Naive thymus-derived CD4-positive, alpha-beta T cell (primary cell): ENCODE data around the gene ZNF821. TPM values are rescaled to one million over a fixed set of nuclear protein-coding genes. Genes with fewer than 3 reads are reported as not detected.
"Not testable (repeated sequence)": the region's sequence is repeated elsewhere in the genome, so short reads cannot be mapped to it uniquely, and the experiment has no call there.

Source experiments
- ATAC-seq: fragments of 150-1000 bp; cut with Tn5 transposase; 2 replicates; pipeline ENCODE4 v1.10.0; 2021; ENCODE audit warnings: mild to moderate bottlenecking, moderate library complexity
- CTCF ChIA-PET: fragments of 350-600 bp; sonication (Branson Sonifier 250); formaldehyde crosslinking; loops from one replicate; lab custom pipeline; 2021; ENCODE audit warnings: antibody characterized with exemption; lab: Charles Lee
- POLR2A ChIA-PET: fragments of 350-600 bp; sonication (Branson Sonifier 250); formaldehyde crosslinking; loops from one replicate; lab custom pipeline; 2021; ENCODE audit warnings: antibody characterized with exemption, inconsistent platforms; lab: Charles Lee
- DNase-seq, 9 donors: peaks; one replicate each; pipeline versions ENCODE4 v3.0.0 to v3.0.0-alpha.2; 2020 to 2022; ENCODE audit warnings: mixed read lengths in 1 of 9
- H3K27ac ChIP-seq: one replicate; pipeline ENCODE4 v1.7.0; 2013; ENCODE audit warnings: mild to moderate bottlenecking, low read depth, low read length, moderate library complexity
- H3K27me3 ChIP-seq, 2 donors: one replicate each; pipeline ENCODE4 v1.7.0; 2013; ENCODE audit warnings: low read length in 2 of 2, mild to moderate bottlenecking in 2 of 2, moderate library complexity in 2 of 2; ENCODE audit not compliant: control insufficient read depth in 2 of 2, insufficient read depth in 2 of 2
- H3K36me3 ChIP-seq, 3 experiments: 1 replicate in 2 of 3; 2 replicates in 1 of 3; pipeline ENCODE4 v1.7.0; 2013; ENCODE audit warnings: low read length in 3 of 3, mild to moderate bottlenecking in 3 of 3, moderate library complexity in 1 of 3; ENCODE audit not compliant: insufficient read depth in 3 of 3, control insufficient read depth in 2 of 3
- H3K4me1 ChIP-seq, 2 donors: one replicate each; pipeline ENCODE4 v1.7.0; 2013; ENCODE audit warnings: low read length in 2 of 2, mild to moderate bottlenecking in 2 of 2, moderate library complexity in 1 of 2; ENCODE audit not compliant: control insufficient read depth in 2 of 2, insufficient read depth in 2 of 2
- H3K4me3 ChIP-seq: 2 replicates; pipeline ENCODE4 v1.7.0; 2013; ENCODE audit warnings: mild to moderate bottlenecking, low read length
- H3K9me3 ChIP-seq, 3 experiments: 1 replicate in 2 of 3; 2 replicates in 1 of 3; pipeline ENCODE4 v1.7.0; 2013; ENCODE audit warnings: low read length in 3 of 3; ENCODE audit not compliant: control insufficient read depth in 2 of 3
- H3K27ac Mint-ChIP-seq, 9 donors: one replicate each; pipeline ENCODE4 v1.8.0; 2020 to 2022; ENCODE audit warnings: mixed read lengths in 9 of 9, mild to moderate bottlenecking in 8 of 9, moderate library complexity in 5 of 9, inconsistent platforms in 2 of 9
- H3K27me3 Mint-ChIP-seq, 5 donors: one replicate each; pipeline ENCODE4 v1.8.0; 2021 to 2022; ENCODE audit warnings: mixed read lengths in 5 of 5, mild to moderate bottlenecking in 1 of 5
- H3K36me3 Mint-ChIP-seq, 5 donors: one replicate each; pipeline ENCODE4 v1.8.0; 2020 to 2022; ENCODE audit warnings: mixed read lengths in 5 of 5, mild to moderate bottlenecking in 3 of 5, inconsistent platforms in 1 of 5
- H3K4me1 Mint-ChIP-seq, 7 donors: one replicate each; pipeline ENCODE4 v1.8.0; 2020 to 2022; ENCODE audit warnings: mixed read lengths in 7 of 7, mild to moderate bottlenecking in 3 of 7, inconsistent platforms in 1 of 7
- H3K4me3 Mint-ChIP-seq, 10 donors: one replicate each; pipeline ENCODE4 v1.8.0; 2020 to 2022; ENCODE audit warnings: mild to moderate bottlenecking in 10 of 10, mixed read lengths in 10 of 10, moderate library complexity in 6 of 10, inconsistent platforms in 2 of 10
- H3K9me3 Mint-ChIP-seq, 11 donors: one replicate each; pipeline ENCODE4 v1.8.0; 2020 to 2022; ENCODE audit warnings: mixed read lengths in 11 of 11, mild to moderate bottlenecking in 4 of 11, inconsistent platforms in 1 of 11, moderate library complexity in 1 of 11
- intact Hi-C, 2 donors: fragments of 100-400 bp; cut with micrococcal nuclease; formaldehyde crosslinking; loops; one replicate each; pipeline ENCODE4 v1.15.1; 2023
- polyA plus RNA-seq, 2 donors: library from polyadenylated mRNA; unstranded; fragments of 300-500 nt; fragmentation: Illumina TruSeq; gene quantifications; one replicate each; pipeline ENCODE4 v1.2.3, GENCODE V29; 2021
- total RNA-seq, 6 experiments: library from RNA in 5 of 6; stranded (reverse) in 5 of 6; gene quantifications; 1 replicate in 5 of 6; 2 replicates in 1 of 6; pipeline ENCODE4 v1.2.3 and lab custom pipeline; 2021 to 2026

ZNF821 gene
- total and polyA plus RNA-seq, 7 experiments from 2014 or later, result 2.6 to 13.3 (median 7.0) TPM

DNA sequence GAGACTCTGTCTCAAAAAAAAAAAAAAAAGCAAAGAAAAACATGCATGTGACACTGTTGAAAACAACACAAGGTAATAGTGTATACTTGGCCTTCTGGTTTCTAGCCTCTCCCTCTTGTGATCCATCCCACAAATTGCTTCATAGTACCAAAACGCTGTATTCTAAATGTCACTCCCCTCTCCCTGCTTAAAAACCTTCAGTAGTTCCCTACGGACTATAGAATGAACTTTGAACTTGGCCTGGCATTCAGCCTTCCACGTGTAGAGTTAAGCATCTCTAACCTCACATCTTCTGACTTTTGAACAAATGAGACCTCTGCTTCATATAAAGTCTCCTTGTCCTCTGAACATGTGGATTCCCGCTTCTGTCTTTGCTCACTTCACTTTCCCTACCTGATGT lies 5.1 kb downstream of the ZNF821 start:
- peaks cover 32 to 33% of the 10 kb centered on the region in 2 donors for H3K4me1 ChIP-seq
- no peak for DNase-seq
- CTCF ChIA-PET, result interaction anchor here (1.3 to 1.7 kb wide), 2 partner anchors 24 to 32 kb away, joined by 3 to 5 read pairs; no protein-coding TSS in a partner anchor

DNA sequence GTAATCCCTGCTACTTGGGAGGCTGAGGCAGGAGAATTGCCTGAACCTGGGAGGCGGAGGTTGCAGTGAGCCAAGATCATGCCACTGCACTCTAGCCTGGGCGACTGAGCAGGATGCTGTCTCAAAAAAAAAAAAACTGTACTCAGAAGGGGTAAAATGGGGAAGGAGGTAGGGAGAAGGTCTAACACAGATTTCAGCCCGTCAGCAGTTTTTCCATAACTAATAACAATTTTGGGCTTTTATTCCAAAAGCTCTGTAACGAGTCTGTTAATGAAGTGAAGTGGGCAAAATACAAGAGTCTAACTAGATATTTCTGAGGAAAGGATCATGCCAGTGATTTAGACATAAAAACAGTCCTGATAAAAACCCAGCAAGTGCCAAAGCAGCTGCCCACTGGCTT lies 10.8 kb downstream of the ZNF821 start:
- no peaks in the 10 kb centered on the region for H3K9me3 ChIP-seq
- peak overlapping the region; percentile 61 to 83 (median 77) for H3K4me3 Mint-ChIP-seq
- H3K27ac Mint-ChIP-seq, result peak overlapping the region; percentile 86 to 96 (median 91)
- ChIA-PET CTCF (interaction anchor here (0.5 to 1.3 kb wide), 4 partner anchors 9 to 63 kb away, joined by 4 to 9 read pairs (median 5); partner anchors contain the start of gene ZNF821), POLR2A (interaction anchor here (0.7 to 2.5 kb wide), 7 partner anchors 8 to 66 kb away, joined by 3 to 12 read pairs (median 4); no protein-coding TSS in a partner anchor)
- H3K36me3 ChIP-seq, result peaks cover 0 to 23% (median 0%) of the 10 kb centered on the region in 3 experiments
- DNase-seq (no peak), ATAC-seq (no peak)
- H3K36me3 Mint-ChIP-seq, result peaks cover 5 to 22% (median 9%) of the 10 kb centered on the region in 5 donors
- peaks cover 0 to 6% of the 10 kb centered on the region in 2 donors for H3K4me1 ChIP-seq
- no peaks in the 10 kb centered on the region for H3K27me3 Mint-ChIP-seq
- no peaks in the 10 kb centered on the region for H3K27me3 ChIP-seq
- intact Hi-C loops, result loop anchor here (1.0 to 2.0 kb wide), 2 partner anchors 8 to 26 kb away; no protein-coding TSS in a partner anchor
- H3K4me1 Mint-ChIP-seq, result peaks cover 16 to 37% (median 24%) of the 10 kb centered on the region in 7 donors
- H3K27ac ChIP-seq, result peak overlapping the region; percentile 25
- no peak overlapping the region for H3K4me3 ChIP-seq
- no peaks in the 10 kb centered on the region for H3K9me3 Mint-ChIP-seq

More for the DNA sequence above, 5.1 kb downstream of the ZNF821 start:
- Histone ChIP-seq H3K9me3 (no peaks in the 10 kb centered on the region), H3K36me3 (peaks cover 0 to 24% (median 0%) of the 10 kb centered on the region in 3 experiments), H3K27me3 (no peaks in the 10 kb centered on the region), H3K27ac (no peak overlapping the region), H3K4me3 (no peak overlapping the region)
- intact Hi-C loops, result no loop called here
- peak overlapping the region in 2 of 10 donors; percentile 32 to 84 for H3K4me3 Mint-ChIP-seq
- H3K27ac Mint-ChIP-seq, result peak overlapping the region in 3 of 9 donors; percentile 7 to 66 (median 23)
- H3K27me3 Mint-ChIP-seq, result no peaks in the 10 kb centered on the region
- POLR2A ChIA-PET, result interaction anchor here (1.7 to 8.4 kb wide), 2 partner anchors 12 to 69 kb away, joined by 8 to 144 read pairs; partner anchors contain the start of gene AP1G1
- H3K9me3 Mint-ChIP-seq, result no peaks in the 10 kb centered on the region
- no peak for ATAC-seq
- peaks cover 36 to 55% (median 46%) of the 10 kb centered on the region in 7 donors for H3K4me1 Mint-ChIP-seq
- peaks cover 0 to 26% (median 20%) of the 10 kb centered on the region in 5 donors for H3K36me3 Mint-ChIP-seq

DNA sequence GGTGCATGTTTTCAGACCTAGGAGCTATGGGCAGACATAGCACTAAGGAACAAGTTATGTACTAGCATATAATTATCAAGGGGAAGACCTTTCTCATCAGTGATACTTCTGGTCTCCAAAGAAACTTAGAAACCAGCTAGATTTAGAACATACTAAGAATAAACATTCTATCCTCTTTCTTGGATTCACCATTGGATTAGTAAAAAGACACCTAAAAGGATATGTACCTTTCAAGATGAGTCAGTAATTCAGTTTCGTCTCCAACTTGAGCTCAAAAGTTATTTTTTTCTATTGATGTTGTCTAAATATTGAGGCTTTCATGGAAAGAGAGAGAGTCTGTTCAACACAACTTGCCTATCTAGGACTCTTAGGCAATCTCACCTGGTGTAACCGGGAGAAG lies 13.2 kb downstream of the ZNF821 start:
- POLR2A ChIA-PET, result interaction anchor here (1.0 to 2.5 kb wide), 4 partner anchors 9 to 24 kb away, joined by 3 to 10 read pairs (median 7); no protein-coding TSS in a partner anchor

DNA sequence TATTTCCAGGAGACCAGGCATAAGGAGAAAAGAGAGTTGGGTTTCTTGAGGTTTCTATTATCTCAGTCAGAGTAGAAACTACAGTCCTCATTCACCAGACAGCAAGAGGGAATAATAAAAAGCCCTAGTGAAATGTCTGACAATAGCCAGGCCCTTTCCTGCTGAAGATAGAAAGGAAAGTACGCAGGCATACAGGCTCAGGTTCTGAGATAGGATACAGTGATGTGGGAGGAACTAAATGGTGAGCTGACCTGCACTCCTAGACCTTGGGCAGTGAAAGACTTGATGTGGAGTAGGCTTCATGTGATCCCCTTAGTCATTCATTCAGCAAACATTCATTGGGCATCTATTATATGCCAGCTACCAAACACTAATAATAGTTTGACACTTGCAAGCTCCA lies 14.9 kb downstream of the ZNF821 start:
- DNase-seq (no peak), ATAC-seq (no peak)
- Histone ChIP-seq H3K27me3 (no peaks in the 10 kb centered on the region), H3K4me1 (peaks cover 0 to 6% of the 10 kb centered on the region in 2 donors), H3K27ac (no peak overlapping the region), H3K4me3 (no peak overlapping the region), H3K9me3 (no peaks in the 10 kb centered on the region), H3K36me3 (peaks cover 0 to 33% (median 16%) of the 10 kb centered on the region in 3 experiments)
- Mint-ChIP-seq H3K4me3 (no peak overlapping the region), H3K9me3 (no peaks in the 10 kb centered on the region), H3K27ac (peak overlapping the region in 1 of 9 donors; percentile 36), H3K27me3 (no peaks in the 10 kb centered on the region), H3K4me1 (peaks cover 13 to 30% (median 22%) of the 10 kb centered on the region in 7 donors), H3K36me3 (peaks cover 5 to 30% (median 14%) of the 10 kb centered on the region in 5 donors)
- ChIA-PET CTCF (no interaction called here), POLR2A (interaction anchor here (1.2 kb wide), 1 partner anchor 14 kb away, joined by 5 read pairs; no protein-coding TSS in a partner anchor)
- intact Hi-C loops, result no loop called here

More for the DNA sequence above, 13.2 kb downstream of the ZNF821 start:
- ATAC-seq (no peak), DNase-seq (no peak)
- H3K4me3 ChIP-seq, result no peak overlapping the region
- intact Hi-C loops, result no loop called here
- no peak overlapping the region for H3K4me3 Mint-ChIP-seq
- no peaks in the 10 kb centered on the region for H3K9me3 ChIP-seq
- no peaks in the 10 kb centered on the region for H3K9me3 Mint-ChIP-seq
- no peak overlapping the region for H3K27ac ChIP-seq
- peaks cover 13 to 32% (median 22%) of the 10 kb centered on the region in 7 donors for H3K4me1 Mint-ChIP-seq
- peaks cover 0 to 6% of the 10 kb centered on the region in 2 donors for H3K4me1 ChIP-seq
- CTCF ChIA-PET, result no interaction called here
- peaks cover 0 to 19% (median 7%) of the 10 kb centered on the region in 3 experiments for H3K36me3 ChIP-seq
- no peak overlapping the region for H3K27ac Mint-ChIP-seq
- peaks cover 4 to 19% (median 6%) of the 10 kb centered on the region in 5 donors for H3K36me3 Mint-ChIP-seq
- H3K27me3 ChIP-seq, result no peaks in the 10 kb centered on the region
- no peaks in the 10 kb centered on the region for H3K27me3 Mint-ChIP-seq

DNA sequence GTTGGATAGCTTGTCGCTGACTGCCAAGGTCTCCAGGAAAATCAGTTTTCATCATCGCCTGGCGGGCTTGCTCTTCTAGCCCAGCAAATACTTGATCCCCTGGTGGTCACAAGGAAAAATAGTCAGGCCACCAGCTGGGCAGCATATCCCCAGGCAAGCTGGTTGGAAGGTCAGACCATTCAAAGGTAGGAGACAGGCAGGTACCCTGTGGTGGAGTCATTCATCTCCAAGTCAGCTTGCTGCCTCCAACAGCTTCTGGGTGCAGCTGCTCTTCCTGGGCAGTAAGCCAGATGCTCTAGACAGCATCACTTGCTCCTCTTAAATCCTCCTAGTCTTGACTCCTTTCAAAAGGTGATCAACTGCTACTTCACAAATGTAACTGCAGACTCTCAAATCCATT lies 16.0 kb downstream of the ZNF821 start:
- DNase-seq (no peak), ATAC-seq (no peak)
- no peaks in the 10 kb centered on the region for H3K9me3 Mint-ChIP-seq
- ChIA-PET CTCF (interaction anchor here (0.6 kb wide), 1 partner anchor 164 kb away, joined by 3 read pairs; no protein-coding TSS in a partner anchor), POLR2A (interaction anchor here (2.3 kb wide), 1 partner anchor 12 kb away, joined by 8 read pairs; no protein-coding TSS in a partner anchor)
- H3K4me3 Mint-ChIP-seq, result no peak overlapping the region
- Histone ChIP-seq H3K4me3 (no peak overlapping the region), H3K27ac (no peak overlapping the region), H3K4me1 (peaks cover 0 to 1% of the 10 kb centered on the region in 2 donors), H3K9me3 (no peaks in the 10 kb centered on the region), H3K36me3 (peaks cover 0 to 41% (median 16%) of the 10 kb centered on the region in 3 experiments), H3K27me3 (no peaks in the 10 kb centered on the region)
- H3K4me1 Mint-ChIP-seq, result peaks cover 9 to 24% (median 18%) of the 10 kb centered on the region in 7 donors
- no peaks in the 10 kb centered on the region for H3K27me3 Mint-ChIP-seq
- peak overlapping the region in 1 of 9 donors; percentile 15 for H3K27ac Mint-ChIP-seq
- intact Hi-C loops, result loop anchor here in 1 of 2 donors (2.0 kb wide), 1 partner anchor 13 kb away; no protein-coding TSS in a partner anchor
- H3K36me3 Mint-ChIP-seq, result peaks cover 5 to 32% (median 14%) of the 10 kb centered on the region in 5 donors

DNA sequence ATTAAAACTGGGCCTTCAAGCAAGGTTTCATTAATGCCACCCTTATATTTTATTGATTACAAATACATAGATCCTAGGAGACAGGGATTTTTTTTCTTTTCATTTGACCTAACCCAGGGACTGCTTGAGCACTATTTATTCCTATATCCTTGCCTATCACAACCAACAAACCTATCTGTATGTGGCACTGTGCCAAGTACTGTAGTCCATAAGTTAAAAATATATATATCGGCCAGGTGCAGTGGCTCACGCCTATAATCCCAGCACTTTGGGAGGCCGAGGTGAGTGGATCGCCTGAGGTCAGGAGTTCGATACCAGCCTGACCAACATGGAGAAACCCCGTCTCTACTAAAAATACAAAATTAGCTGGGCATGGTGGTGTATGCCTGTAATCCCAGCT lies 16.8 kb downstream of the ZNF821 start:
- DNase-seq, H3K27me3 ChIP-seq, H3K9me3 Mint-ChIP-seq, ATAC-seq, H3K4me3 ChIP-seq, H3K9me3 ChIP-seq, H3K27ac ChIP-seq, H3K4me3 Mint-ChIP-seq, H3K27me3 Mint-ChIP-seq, H3K4me1 ChIP-seq: not testable (repeated sequence)
- Mint-ChIP-seq H3K36me3 (peaks cover 5 to 32% (median 17%) of the 10 kb centered on the region in 5 donors), H3K27ac (peak overlapping the region in 1 of 9 donors; percentile 51), H3K4me1 (peaks cover 7 to 16% (median 10%) of the 10 kb centered on the region in 7 donors)
- peaks cover 0 to 46% (median 21%) of the 10 kb centered on the region in 3 experiments for H3K36me3 ChIP-seq
- intact Hi-C loops, result loop anchor here in 1 of 2 donors (2.0 kb wide), 1 partner anchor 14 kb away; no protein-coding TSS in a partner anchor
- ChIA-PET POLR2A (interaction anchor here (0.7 to 2.3 kb wide), 2 partner anchors 12 to 1300 kb away, joined by 3 to 8 read pairs; no protein-coding TSS in a partner anchor), CTCF (interaction anchor here (0.6 kb wide), 2 partner anchors 33 to 163 kb away, joined by 3 to 4 read pairs; no protein-coding TSS in a partner anchor)
